IMR-90 (cell line): ENCODE measurements around the gene TP73.

Source experiments
- CEBPB ChIP-seq: IDR thresholded peaks from 2 replicates; pipeline ENCODE4 v1.6.1; 2012; ENCODE audit warnings: low read depth, low read length, improper control_type of control experiment
- FOS ChIP-seq: fragments of 150-350 bp; IDR thresholded peaks from 2 replicates; pipeline ENCODE4 v1.6.1; 2016; ENCODE audit warnings: low read depth, low read length
- MAZ ChIP-seq: IDR thresholded peaks from 2 replicates; pipeline ENCODE4 v1.6.1; 2012; ENCODE audit warnings: low read depth, mild to moderate bottlenecking, low read length, improper control_type of control experiment, moderate library complexity, borderline replicate concordance
- POLR2A ChIP-seq: IDR thresholded peaks from 2 replicates; pipeline ENCODE4 v1.6.1; 2012; ENCODE audit warnings: mild to moderate bottlenecking, low read depth, low read length
- TF ChIP-seq, protein P1 (sequence below): conservative IDR thresholded peaks from 2 replicates; pipeline ENCODE4 v1.5.1; 2012; ENCODE audit warnings: mild to moderate bottlenecking, low read depth, low read length, improper control_type of control experiment

DNA sequence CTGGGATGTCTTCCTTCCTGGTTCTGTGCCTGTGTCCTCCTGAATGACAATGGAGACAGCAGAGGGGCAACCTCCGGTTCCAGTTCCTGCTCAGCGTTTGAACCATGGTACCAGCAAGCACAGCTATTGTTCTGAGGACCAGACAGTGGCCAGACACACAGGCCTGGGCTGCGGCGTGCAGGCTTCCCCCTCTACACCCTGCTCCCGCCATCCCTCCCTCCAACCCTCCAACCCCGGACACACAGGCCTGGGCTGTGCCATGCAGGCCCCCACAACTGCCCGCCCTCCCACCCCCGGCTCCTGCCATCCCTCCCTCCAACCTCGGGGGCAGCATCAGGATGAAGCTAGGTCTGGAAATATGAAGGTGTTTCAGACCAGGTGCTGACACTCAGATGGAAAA is 35.5 kb upstream of the TP73 start:
- TF ChIP-seq POLR2A, result no peak
- no peak for TF ChIP-seq CEBPB
- TF ChIP-seq, protein P1, sequence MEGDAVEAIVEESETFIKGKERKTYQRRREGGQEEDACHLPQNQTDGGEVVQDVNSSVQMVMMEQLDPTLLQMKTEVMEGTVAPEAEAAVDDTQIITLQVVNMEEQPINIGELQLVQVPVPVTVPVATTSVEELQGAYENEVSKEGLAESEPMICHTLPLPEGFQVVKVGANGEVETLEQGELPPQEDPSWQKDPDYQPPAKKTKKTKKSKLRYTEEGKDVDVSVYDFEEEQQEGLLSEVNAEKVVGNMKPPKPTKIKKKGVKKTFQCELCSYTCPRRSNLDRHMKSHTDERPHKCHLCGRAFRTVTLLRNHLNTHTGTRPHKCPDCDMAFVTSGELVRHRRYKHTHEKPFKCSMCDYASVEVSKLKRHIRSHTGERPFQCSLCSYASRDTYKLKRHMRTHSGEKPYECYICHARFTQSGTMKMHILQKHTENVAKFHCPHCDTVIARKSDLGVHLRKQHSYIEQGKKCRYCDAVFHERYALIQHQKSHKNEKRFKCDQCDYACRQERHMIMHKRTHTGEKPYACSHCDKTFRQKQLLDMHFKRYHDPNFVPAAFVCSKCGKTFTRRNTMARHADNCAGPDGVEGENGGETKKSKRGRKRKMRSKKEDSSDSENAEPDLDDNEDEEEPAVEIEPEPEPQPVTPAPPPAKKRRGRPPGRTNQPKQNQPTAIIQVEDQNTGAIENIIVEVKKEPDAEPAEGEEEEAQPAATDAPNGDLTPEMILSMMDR, result no peak
- TF ChIP-seq MAZ, result no peak
- TF ChIP-seq FOS, result no peak
